Heart left ventricle (tissue), 16 donors: ENCODE results near the gene AKR7A2. TPM values are rescaled to one million over a fixed set of nuclear protein-coding genes. Genes with fewer than 3 reads are reported as not detected.

Source experiments
- ATAC-seq, 4 donors: fragments of 200-7000 bp; cut with Tn5 transposase; one replicate each; pipeline ENCODE4 v1.9.1; 2020 to 2022; ENCODE audit warnings: moderate library complexity in 4 of 4, mild to moderate bottlenecking in 3 of 4, moderate number of reproducible peaks in 1 of 4
- DNase-seq, 5 donors: peaks; one replicate each; pipeline ENCODE4 v3.0.0-alpha.2; 2020
- H3K27ac ChIP-seq, 12 donors: fragments of 200-600 bp; sonication (generic) in 4 of 12; one replicate each; pipeline versions ENCODE4 v1.5.0 to v1.8.0; 2016 to 2022; ENCODE audit warnings: mild to moderate bottlenecking in 2 of 12
- H3K27me3 ChIP-seq, 9 donors: fragments of 200-600 bp; sonication (generic) in 2 of 9; one replicate each; pipeline versions ENCODE4 v1.5.1 to v1.8.0; 2016 to 2022; ENCODE audit warnings: mild to moderate bottlenecking in 3 of 9
- H3K36me3 ChIP-seq, 9 donors: fragments of 200-600 bp; sonication (generic) in 2 of 9; one replicate each; pipeline versions ENCODE4 v1.5.0 to v1.8.0; 2018 to 2022; ENCODE audit warnings: mild to moderate bottlenecking in 2 of 9
- H3K4me1 ChIP-seq, 12 donors: fragments of 200-600 bp; sonication (generic) in 4 of 12; one replicate each; pipeline versions ENCODE4 v1.5.0 to v1.8.0; 2016 to 2022; ENCODE audit warnings: mild to moderate bottlenecking in 3 of 12
- H3K4me3 ChIP-seq, 12 donors: fragments of 200-600 bp; sonication (generic) in 4 of 12; one replicate each; pipeline versions ENCODE4 v1.5.0 to v1.8.0; 2017 to 2022; ENCODE audit warnings: mild to moderate bottlenecking in 9 of 12, moderate library complexity in 4 of 12
- H3K9me3 ChIP-seq, 12 donors: fragments of 200-600 bp; sonication (generic) in 4 of 12; one replicate each; pipeline versions ENCODE4 v1.5.0 to v1.8.0; 2016 to 2022; ENCODE audit warnings: mild to moderate bottlenecking in 1 of 12
- POLR2A ChIP-seq, 2 donors: fragments of 450-650 bp; IDR thresholded peaks; one replicate each; pipeline ENCODE4 v1.6.1; 2017; ENCODE audit warnings: antibody characterized with exemption in 2 of 2, mild to moderate bottlenecking in 2 of 2, moderate library complexity in 2 of 2
- WGBS, 4 donors: extraction: QIAGEN DNeasy Blood & Tissue Kit in 2 of 4; methylation state at CpG; one replicate each; pipeline versions ENCODE4 v1.1.5 to v1.1.7; 2013 to 2018; 5-methylcytosine and 5-hydroxymethylcytosine counted together
- intact Hi-C, 10 donors: fragments of 100-400 bp; cut with DNase I; formaldehyde crosslinking; loops; one replicate each; pipeline versions ENCODE4 v1.11.1 to v1.14.2; 2022
- polyA plus RNA-seq, 2 donors: library from polyadenylated mRNA; stranded (reverse); fragments of 200-250 nt; gene quantifications; one replicate each; pipeline ENCODE4 v1.2.3, GENCODE V29; 2013
- total RNA-seq, 9 donors: library from RNA; depleted of rRNA in 2 of 9; stranded (reverse); fragments of >200 nt in 2 of 9; fragmentation: NEBNext Ultra II Directional in 3 of 9; extraction: Animal tissue kit (Norgen Biotek cat#: 25700) in 3 of 9; gene quantifications; one replicate each; pipeline versions ENCODE4 v1.1.0 to v1.2.4, GENCODE V29; 2016 to 2023
- TF ChIP-seq, protein P1 (sequence below), 12 donors: fragments of 200-600 bp; sonication (generic) in 4 of 12; IDR thresholded peaks; one replicate each; pipeline versions ENCODE4 v1.5.0 to v1.8.0; 2018 to 2022; ENCODE audit warnings: antibody characterized with exemption in 12 of 12, mild to moderate bottlenecking in 5 of 12
- donor health status: ischemic (EF 13 %, LVEDD 7.1; RV severe dilation, severe dysfunction).
- donor health status: healthy with polysubstance abuse.
- donor health status: DM: no; HTN: yes; CAD: no.
- donor health status: DM: no; HTN: no; CAD: no.
- donor health status: ischemic (EF 25% LVEDD 6.9; RV normal size, moderate dysfunction).
- donor health status: ischemic (EF 25% LVEDD 5.7; RV mildly dilated, moderate dysfunction).
- donor health status: healthy.
- donor health status: DM: yes; HTN: yes; CAD: no.
- donor health status: ischemic (EF 35%, LVEDD 5.7; RV mildly dilated, moderate dysfunction).
- donor health status: nonischemic (EF 11% LVEDD 7.7; RV severe dilation, severe dysfunction).
- donor health status: DM: yes; HTN: yes; CAD: no.
- donor health status: PGD.
- donor health status: ischemic (EF 29% LVEDD 5.4; RV normal size, mild dysfunction).
- donor health status: nonischemic (EF 23%, LVEDD 6.1; RV moderate dilation, normal function).

AKR7A2 gene
- total and polyA plus RNA-seq, 11 donors = 13.8 to 97.5 (median 41.9) TPM

DNA sequence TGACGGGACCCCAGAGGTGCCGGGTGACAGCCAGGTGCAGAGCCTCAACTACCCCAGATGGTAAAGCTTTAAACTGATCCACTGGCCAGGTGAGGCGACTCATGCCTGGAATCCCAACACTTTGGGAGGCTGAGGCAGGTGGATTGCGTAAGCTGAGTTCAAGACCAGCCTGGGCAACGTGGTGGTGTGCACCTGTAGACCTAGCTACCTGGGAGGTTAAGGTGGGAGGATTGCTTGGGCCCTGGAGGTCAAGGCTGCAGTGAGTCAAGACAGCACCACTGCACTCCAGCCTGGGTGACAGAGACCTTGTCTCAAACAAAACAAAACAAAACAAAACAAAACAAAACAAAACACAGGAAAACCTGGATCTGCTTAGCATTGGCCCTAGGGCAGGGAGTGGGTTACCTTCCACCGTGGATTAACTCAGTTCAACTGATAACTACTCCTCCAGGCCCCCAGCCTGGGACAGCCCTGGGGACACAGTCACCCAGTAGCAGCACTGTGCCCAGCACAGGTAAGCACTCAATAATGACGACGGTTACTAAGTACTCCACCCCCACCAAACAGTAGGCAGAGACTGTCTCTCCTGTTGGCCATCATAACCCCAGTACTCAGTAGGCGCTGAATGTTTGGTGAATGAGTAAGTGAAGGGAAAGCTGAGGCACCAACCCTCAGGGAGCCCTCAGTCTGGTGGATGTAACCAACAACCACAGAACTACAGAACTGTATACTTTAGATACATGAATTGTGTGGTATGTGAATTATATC lies 21.8 kb upstream of the AKR7A2 start:
- 80 to 86% (median 83%) methylated on average over 9 of the region's 9 CpGs for WGBS, 4 donors
- H3K27ac ChIP-seq = no peak overlapping the region
- no peak for TF ChIP-seq POLR2A (IDR thresholded peaks at IDR 0.05)
- TF ChIP-seq, protein P1, sequence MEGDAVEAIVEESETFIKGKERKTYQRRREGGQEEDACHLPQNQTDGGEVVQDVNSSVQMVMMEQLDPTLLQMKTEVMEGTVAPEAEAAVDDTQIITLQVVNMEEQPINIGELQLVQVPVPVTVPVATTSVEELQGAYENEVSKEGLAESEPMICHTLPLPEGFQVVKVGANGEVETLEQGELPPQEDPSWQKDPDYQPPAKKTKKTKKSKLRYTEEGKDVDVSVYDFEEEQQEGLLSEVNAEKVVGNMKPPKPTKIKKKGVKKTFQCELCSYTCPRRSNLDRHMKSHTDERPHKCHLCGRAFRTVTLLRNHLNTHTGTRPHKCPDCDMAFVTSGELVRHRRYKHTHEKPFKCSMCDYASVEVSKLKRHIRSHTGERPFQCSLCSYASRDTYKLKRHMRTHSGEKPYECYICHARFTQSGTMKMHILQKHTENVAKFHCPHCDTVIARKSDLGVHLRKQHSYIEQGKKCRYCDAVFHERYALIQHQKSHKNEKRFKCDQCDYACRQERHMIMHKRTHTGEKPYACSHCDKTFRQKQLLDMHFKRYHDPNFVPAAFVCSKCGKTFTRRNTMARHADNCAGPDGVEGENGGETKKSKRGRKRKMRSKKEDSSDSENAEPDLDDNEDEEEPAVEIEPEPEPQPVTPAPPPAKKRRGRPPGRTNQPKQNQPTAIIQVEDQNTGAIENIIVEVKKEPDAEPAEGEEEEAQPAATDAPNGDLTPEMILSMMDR (IDR thresholded peaks at IDR 0.05) = no peak
- H3K9me3 ChIP-seq = no peaks in the 10 kb centered on the region
- no peak for DNase-seq
- no peaks in the 10 kb centered on the region for H3K27me3 ChIP-seq
- no peak overlapping the region for H3K4me3 ChIP-seq
- intact Hi-C loops = no loop called here
- no peak for ATAC-seq
- H3K4me1 ChIP-seq = no peaks in the 10 kb centered on the region
- H3K36me3 ChIP-seq = peaks cover 0 to 38% (median 17%) of the 10 kb centered on the region in 9 donors

DNA sequence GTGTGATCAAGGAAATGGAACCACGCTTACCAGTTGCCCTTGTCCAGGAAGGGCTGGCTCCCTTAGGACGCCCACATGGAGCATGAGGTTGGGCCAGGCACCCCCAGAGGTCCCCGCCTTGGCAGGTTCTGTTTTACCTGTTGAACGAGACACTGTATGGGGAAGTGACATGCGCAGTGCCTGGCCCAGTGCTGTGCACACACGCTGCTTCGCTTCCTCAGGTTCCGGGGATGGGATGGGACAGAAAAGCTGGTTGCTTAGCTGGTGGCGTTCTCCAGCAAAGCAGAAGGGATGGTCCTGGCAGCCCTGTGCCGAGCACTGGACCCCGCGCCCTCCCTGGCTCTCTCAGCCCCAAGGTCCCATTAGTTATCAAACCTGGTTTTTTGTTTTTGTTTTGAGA lies 20.9 kb upstream of the AKR7A2 start:
- Histone ChIP-seq H3K9me3 (no peaks in the 10 kb centered on the region), H3K27ac (no peak overlapping the region), H3K27me3 (no peaks in the 10 kb centered on the region), H3K4me1 (no peaks in the 10 kb centered on the region), H3K36me3 (peaks cover 0 to 38% (median 18%) of the 10 kb centered on the region in 9 donors), H3K4me3 (no peak overlapping the region)
- ATAC-seq (no peak), DNase-seq (no peak)
- WGBS, 4 donors = 91 to 95% (median 94%) methylated on average over 12 of the region's 12 CpGs
- intact Hi-C loops = no loop called here
- no peak for TF ChIP-seq POLR2A (IDR thresholded peaks at IDR 0.05)
- TF ChIP-seq, protein P1 (IDR thresholded peaks at IDR 0.05) = no peak

DNA sequence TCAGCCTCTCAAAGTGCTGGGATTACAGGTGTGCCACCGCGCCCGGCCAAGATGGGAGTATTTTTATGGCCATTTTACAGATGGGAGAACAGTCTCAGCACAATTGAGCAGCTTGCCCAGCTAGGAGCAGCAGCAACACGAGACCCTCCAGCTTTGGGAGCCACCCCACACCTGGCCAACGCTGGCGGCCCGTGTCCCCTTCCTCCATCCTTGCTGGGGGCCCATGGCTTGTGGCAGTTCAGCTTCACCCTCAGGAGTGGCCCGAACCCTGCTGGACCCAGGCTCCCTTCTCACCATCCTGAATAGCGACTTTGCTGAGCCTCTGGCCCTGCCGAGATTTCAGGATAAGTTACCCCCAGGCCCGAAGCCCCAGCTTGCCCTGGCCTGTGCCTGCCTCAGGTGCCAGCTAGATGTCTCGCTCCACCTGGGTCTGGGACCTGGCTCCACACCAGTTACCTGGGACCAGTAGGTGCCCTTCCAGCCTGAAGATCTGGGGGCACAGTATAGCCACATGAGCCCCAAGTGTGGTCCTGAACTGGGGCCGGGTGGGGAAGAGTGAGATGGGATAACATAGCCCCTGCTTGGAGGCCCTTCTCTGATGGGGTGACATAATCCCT lies 19.4 kb upstream of the AKR7A2 start:
- ATAC-seq = no peak
- no peaks in the 10 kb centered on the region for H3K27me3 ChIP-seq
- H3K27ac ChIP-seq = no peak overlapping the region
- no peak overlapping the region for H3K4me3 ChIP-seq
- no peaks in the 10 kb centered on the region for H3K4me1 ChIP-seq
- no peak for DNase-seq
- H3K9me3 ChIP-seq = no peaks in the 10 kb centered on the region
- WGBS, 4 donors = 90 to 95% (median 94%) methylated on average over 11 to 13 of the region's 13 CpGs
- no peak for TF ChIP-seq POLR2A (IDR thresholded peaks at IDR 0.05)
- TF ChIP-seq, protein P1 (IDR thresholded peaks at IDR 0.05) = no peak
- intact Hi-C loops = no loop called here
- peaks cover 0 to 47% (median 28%) of the 10 kb centered on the region in 9 donors for H3K36me3 ChIP-seq

DNA sequence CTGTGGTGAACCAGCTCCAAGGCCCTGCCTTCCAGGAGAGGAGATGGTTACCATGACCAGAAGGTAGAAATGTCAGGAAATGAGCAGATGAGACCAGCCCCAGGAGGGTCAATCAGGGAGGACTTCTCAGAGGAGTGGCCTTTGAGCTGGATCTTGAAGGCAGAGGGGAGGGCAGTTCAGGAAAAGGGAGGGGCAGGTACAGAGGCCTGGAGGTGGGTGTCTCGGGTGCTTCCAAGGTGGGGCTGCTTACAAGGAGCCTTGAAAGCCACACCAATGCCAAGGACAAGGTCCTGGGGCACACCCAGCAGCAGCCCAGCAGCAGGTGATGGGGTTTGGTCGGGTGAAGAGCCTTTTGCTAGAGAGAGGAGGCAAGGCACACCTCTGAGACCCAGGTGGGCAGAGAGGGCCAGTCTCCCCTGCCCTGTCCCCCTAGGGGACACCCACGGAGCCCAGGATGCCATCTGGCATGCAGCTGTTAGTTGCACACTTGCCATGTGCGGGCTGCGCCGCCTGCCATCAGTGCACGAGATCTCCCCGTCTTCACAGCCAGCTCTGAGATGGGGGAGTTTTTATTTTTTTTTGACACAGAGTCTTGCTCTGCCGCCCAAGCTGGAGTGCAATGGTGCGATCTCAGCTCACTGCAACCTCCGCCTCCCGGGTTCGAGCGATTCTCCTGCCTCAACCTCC lies 18.6 kb upstream of the AKR7A2 start:
- ATAC-seq (no peak), DNase-seq (no peak)
- Histone ChIP-seq H3K27ac (no peak overlapping the region), H3K36me3 (peaks cover 0 to 55% (median 35%) of the 10 kb centered on the region in 9 donors), H3K4me1 (no peaks in the 10 kb centered on the region), H3K4me3 (no peak overlapping the region), H3K27me3 (no peaks in the 10 kb centered on the region), H3K9me3 (no peaks in the 10 kb centered on the region)
- WGBS, 4 donors = 91 to 96% (median 94%) methylated on average over 14 of the region's 14 CpGs
- intact Hi-C loops = no loop called here
- TF ChIP-seq, protein P1 (IDR thresholded peaks at IDR 0.05) = no peak
- TF ChIP-seq POLR2A (IDR thresholded peaks at IDR 0.05) = no peak
